Stimulated activated naive CD4-positive, alpha-beta T cell (primary cell): ENCODE results near the gene OXNAD1.

Experiments used
- DNase-seq, 6 experiments: peaks; one replicate each; lab custom pipeline; 2025; lab: John Stamatoyannopoulos, UW

The OXNAD1 gene

GRCh38 chr3:16329036-16329825, 64.2 kb downstream of the OXNAD1 start:
- no peak for DNase-seq

DNA sequence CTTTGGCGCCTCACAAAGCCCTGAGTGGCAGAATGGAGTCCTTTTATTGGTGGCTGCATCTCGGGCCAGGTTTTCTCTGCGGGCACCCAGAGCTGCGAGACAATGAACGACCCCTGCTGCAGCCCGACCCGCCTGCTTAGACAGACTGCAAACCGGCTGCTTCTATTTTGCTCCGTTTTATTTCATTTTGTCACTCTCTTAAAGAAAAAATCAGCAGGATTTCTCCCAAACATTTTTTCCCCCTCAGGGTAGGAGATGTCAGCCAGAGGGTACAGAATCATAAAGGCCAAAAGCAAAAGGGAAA, 64.8 kb downstream of the OXNAD1 start:
- no peak for DNase-seq

DNA sequence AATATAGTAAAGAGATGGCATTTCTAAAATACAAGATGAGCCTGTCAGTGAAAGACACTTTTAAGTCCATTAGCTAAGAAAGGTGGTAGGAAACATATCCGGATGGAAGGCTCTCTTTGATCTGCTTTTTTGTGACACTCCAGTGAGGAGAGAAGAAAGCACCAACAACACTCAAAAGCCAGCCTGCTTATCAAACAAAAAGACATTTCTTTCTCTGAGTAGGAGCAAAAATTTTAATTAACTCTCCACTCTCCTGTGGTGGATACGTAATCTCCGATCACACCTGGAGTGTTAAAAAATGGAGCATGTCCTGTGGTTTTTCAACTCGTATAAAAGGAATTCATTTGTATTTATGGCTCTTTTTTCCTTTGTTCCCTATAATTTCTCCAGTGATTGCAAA, 65.3 kb downstream of the OXNAD1 start:
- no peak for DNase-seq

DNA sequence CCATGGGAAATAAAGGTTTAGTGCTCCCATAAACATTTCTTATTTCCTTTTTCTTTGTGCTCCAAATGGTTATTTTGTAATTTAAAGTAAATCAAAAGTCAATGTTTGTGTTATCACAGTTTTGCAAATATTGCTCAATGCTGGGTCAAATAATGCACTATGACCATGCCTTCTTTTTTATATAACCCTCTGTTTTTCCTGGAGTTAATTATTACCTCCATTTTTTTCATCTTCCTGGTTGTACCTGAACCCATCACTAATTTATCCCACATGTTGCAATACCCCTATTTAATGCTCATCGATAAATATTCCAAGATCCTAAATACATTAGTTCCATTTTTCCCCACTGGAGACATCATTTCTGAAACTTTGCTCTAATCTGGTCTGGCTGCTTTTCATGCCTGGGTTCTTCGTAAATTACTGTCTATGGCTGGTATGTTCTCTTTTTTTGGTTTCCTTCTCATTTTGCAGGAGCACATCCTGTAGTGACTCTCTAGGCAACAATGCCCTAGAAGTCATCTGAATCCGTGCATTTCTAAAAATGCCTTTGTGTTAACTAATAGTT, 66.4 kb downstream of the OXNAD1 start:
- no peak for DNase-seq

GRCh38 chr3:16332904-16333426, 68.0 kb downstream of the OXNAD1 start:
- DNase-seq: no peak

DNA sequence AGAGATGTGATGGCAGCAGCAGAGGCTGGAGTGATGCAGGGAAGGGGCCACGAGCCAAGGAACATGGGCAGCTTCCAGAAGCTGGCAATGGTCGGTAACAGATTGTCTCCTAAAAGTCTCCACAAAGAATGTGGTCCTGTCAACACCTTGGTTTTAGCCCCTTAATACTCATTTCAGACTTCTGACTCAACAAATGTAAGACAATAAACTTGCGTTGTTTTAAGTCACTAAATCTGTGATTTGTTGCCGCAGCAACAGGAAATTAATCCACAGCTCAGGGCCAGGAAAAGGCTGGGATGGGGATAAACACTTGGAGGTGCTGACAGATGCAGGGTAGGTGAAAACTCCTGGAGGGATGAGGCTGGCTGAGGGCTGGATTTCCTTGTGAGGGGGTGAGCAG, 69.9 kb downstream of the OXNAD1 start:
- no peak for DNase-seq

DNA sequence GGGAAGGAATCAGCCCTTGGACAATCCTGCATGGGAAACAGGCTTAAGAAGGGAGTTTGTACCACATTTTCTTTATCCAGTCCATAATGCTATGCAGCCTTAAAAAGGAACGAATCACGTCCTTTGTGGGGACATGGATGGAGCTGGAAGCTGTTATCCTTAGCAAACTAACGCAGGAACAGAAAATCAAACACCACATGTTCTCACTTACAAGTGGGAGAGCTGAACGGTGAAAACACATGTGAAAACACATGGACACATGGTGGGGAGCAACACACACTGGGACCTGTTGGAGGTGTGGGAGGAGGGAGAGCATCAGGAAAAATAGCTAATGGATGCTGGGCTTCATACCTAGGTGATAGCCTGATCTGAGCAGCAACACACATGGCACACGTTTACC, 70.3 kb downstream of the OXNAD1 start:
- no peak for DNase-seq

- DNase-seq: no peak
These were observed 71.0 kb downstream of the OXNAD1 start for GRCh38 chr3:16335772-16336645.

- DNase-seq: no peak
These were observed 71.8 kb downstream of the OXNAD1 start for GRCh38 chr3:16336825-16337224.

GRCh38 chr3:16337856-16338540, 73.0 kb downstream of the OXNAD1 start:
- peak in 4 of 6 experiments; percentile 18 to 57 (median 52) for DNase-seq

DNA sequence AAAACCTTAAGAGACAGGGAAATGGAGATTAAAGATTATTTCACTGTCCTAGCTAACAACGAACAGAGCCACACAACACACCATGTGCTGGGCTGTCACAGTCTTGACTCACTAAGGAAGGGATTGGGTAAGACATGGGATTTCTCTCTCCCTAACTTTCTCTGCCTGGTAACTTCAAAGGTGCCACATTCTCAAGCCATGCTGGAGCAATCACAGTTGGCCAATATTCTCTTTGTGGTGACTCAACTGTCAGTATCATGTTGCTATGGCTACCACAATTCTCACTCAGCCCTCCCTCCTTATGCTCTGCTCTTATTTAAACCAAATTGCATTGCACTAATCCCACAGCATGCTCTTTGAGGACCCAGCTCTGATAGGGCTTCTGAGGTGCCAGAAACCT, 74.0 kb downstream of the OXNAD1 start:
- no peak for DNase-seq

- no peak for DNase-seq
These were observed 78.1 kb downstream of the OXNAD1 start for GRCh38 chr3:16343101-16343500.

DNA sequence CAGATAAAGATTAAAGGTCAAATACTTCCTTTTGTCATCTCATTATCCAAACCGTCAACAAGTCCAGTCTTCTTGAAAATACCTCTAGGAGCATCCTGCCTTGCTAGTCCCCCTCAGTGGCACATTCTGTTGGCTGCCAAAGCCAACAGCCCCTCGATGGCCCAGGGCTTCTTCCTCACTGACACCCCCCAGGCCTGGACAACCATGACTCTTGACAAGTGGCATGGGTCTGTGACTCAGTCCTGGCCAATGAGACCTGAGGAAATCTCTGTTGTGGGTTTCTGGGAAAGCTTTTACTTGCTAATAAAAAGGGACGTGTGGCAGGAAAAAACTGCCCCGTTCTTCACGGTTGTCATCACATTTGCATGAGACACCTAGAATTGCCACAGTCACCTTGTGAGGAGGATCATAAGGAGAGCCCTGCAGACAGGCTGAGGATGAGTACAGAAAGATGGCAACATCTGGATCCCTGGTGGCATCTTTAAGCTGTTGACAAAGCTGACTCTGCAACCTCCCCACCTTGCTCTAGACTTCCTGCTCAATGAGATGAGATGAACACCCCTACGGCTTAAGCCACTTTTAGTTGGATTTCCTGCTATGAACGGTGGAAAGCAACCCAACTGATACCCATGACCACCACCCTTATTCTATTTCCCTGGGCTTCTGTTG, 81.5 kb downstream of the OXNAD1 start:
- peak in 1 of 6 experiments; percentile 12 for DNase-seq

- no peak for DNase-seq
These were observed 82.5 kb downstream of the OXNAD1 start for GRCh38 chr3:16347548-16347947.

DNA sequence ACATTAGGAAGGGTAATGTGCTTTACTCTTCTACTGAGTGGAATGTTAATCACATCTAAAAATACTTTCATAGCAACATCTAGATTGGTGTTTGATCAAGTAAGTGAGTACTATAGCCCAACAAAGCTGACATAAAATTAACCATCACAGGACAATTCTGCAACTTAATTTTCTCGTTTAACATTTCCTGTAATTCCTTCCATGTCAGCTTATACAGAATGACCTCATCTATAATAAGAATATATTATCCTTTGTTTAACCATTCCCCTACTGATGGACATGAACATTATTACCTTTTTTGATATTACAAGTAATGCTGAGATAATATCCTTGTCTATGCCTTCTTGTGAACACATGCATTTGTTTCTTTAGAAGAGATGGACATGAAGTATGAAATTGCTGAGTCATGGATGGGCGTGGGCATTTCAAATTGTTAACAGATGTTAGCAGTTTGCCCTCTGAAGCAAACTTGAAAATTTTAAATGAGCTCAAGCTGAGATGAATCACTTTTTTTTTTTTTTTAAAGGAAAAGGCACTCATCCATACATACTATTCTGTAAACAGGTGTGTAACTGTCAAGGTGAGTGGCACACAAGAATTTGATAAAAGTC, 85.1 kb downstream of the OXNAD1 start:
- DNase-seq: no peak

DNA sequence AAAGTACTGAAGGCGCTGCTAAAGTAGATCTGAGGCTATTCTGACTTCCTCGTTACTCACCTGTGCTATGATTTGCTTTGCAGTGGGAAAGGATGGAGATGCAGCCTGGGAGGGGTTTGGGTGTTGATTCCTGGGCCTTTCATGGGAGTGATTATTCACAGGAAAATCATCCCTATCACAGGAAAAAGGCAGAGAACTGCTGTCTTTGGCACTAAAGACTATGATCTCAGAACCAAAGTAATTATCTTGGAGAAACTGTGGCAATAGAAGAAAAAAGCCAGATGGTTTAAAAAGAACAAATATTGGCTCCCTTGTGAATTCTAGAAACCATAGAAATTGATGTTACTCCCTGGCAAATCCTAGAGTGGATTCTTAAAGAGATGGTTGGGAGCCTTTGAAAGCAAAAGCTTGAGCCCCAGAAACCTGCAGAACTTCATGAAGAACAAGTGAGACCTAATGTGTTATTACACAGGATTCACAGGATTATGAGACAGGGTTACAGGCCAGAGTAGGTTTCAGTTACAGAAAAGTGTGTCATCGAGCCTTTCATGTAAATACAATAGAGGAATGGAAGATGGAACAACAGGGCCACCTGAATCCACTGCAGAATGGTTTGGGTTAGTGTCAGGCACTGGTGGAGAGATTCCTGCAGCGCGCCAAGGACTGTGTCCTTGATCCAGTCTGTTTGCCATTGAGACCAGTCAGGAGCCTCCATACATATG, 85.7 kb downstream of the OXNAD1 start:
- DNase-seq: no peak

DNA sequence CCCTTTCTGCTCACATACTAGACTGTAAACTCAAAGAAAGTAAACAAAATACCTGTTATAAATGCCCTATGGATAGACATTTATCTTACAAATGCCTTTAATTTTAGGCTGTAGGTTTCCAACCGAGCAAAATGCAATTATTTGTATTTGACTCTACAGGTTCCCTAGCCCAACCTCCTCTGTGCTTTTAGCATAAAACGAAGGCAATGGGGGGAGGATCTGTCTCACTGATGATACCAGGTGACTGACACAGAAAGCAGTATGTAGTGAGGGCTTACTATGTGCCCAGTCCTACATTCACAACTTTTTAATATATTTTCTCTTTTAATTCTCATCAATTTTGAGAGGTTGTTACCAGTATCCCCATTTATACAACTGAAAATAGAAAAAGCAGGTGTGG, 87.4 kb downstream of the OXNAD1 start:
- no peak for DNase-seq

GRCh38 chr3:16354291-16354690, 89.3 kb downstream of the OXNAD1 start:
- no peak for DNase-seq
